Neuronal stem cell (in vitro differentiated cells): ENCODE results near the gene SAV1. TPM values are rescaled to one million over a fixed set of nuclear protein-coding genes. Genes with fewer than 3 reads are reported as not detected.

Experiments used
- DNase-seq: peaks from one replicate; pipeline ENCODE4 v3.0.0-alpha.2; 2013; ENCODE audit warnings: low spot score
- H2AFZ ChIP-seq: one replicate; pipeline ENCODE4 v1.6.1; 2013; ENCODE audit warnings: mild to moderate bottlenecking, low read length, inconsistent platforms
- H2AK5ac ChIP-seq: 2 replicates; pipeline ENCODE4 v1.6.1; 2013; ENCODE audit warnings: low read depth, mild to moderate bottlenecking, inconsistent platforms, low read length, moderate library complexity, mixed read lengths
- H2BK120ac ChIP-seq: 2 replicates; pipeline ENCODE4 v1.6.1; 2013; ENCODE audit warnings: low read depth, mild to moderate bottlenecking, inconsistent platforms, low read length, moderate library complexity, mixed read lengths
- H2BK12ac ChIP-seq: one replicate; pipeline ENCODE4 v1.6.1; 2013; ENCODE audit warnings: low read length, inconsistent platforms
- H2BK15ac ChIP-seq: 2 replicates; pipeline ENCODE4 v1.6.1; 2013; ENCODE audit warnings: mild to moderate bottlenecking, low read length, inconsistent platforms, mixed read lengths
- H2BK5ac ChIP-seq: one replicate; pipeline ENCODE4 v1.6.1; 2013; ENCODE audit warnings: inconsistent platforms, mild to moderate bottlenecking, low read length, moderate library complexity
- H3K14ac ChIP-seq: one replicate; pipeline ENCODE4 v1.6.1; 2013; ENCODE audit warnings: low read length, inconsistent platforms
- H3K18ac ChIP-seq: 2 replicates; pipeline ENCODE4 v1.6.1; 2013; ENCODE audit warnings: low read length, inconsistent platforms
- H3K23ac ChIP-seq: 2 replicates; pipeline ENCODE4 v1.6.1; 2013; ENCODE audit warnings: low read depth, mild to moderate bottlenecking, mixed read lengths, low read length, inconsistent platforms; ENCODE audit not compliant: poor library complexity
- H3K27ac ChIP-seq: replicated peaks from 3 replicates; pipeline ENCODE4 v1.5.1; 2013; ENCODE audit warnings: low read length, inconsistent platforms
- H3K27me3 ChIP-seq, 3 experiments: 2 replicates each; pipeline ENCODE4 v1.6.1; 2013; ENCODE audit warnings: low read length in 3 of 3, mild to moderate bottlenecking in 2 of 3, inconsistent platforms in 1 of 3, low read depth in 1 of 3, mixed read lengths in 1 of 3, moderate library complexity in 1 of 3; ENCODE audit not compliant: control insufficient read depth in 3 of 3, insufficient read depth in 3 of 3
- H3K36me3 ChIP-seq, 2 donors: replicated peaks in 1 of 2; 2 replicates each; pipeline ENCODE4 v1.6.1; 2013; ENCODE audit warnings: low read length in 2 of 2; ENCODE audit not compliant: control insufficient read depth in 2 of 2, insufficient read depth in 2 of 2
- H3K4ac ChIP-seq: 2 replicates; pipeline ENCODE4 v1.6.1; 2013; ENCODE audit warnings: inconsistent platforms, mild to moderate bottlenecking, low read length, moderate library complexity
- H3K4me1 ChIP-seq, 2 donors: 1 replicate in 1 of 2; 2 replicates in 1 of 2; pipeline ENCODE4 v1.6.1; 2013; ENCODE audit warnings: low read length in 2 of 2, low read depth in 1 of 2; ENCODE audit not compliant: control insufficient read depth in 2 of 2, insufficient read depth in 1 of 2
- H3K4me2 ChIP-seq: one replicate; pipeline ENCODE4 v1.6.1; 2013; ENCODE audit warnings: mild to moderate bottlenecking, low read length, inconsistent platforms; ENCODE audit not compliant: insufficient read depth, poor library complexity, severe bottlenecking
- H3K4me3 ChIP-seq, 2 donors: 2 replicates each; pipeline ENCODE4 v1.5.1; 2013; ENCODE audit warnings: low read length in 2 of 2, mild to moderate bottlenecking in 2 of 2, inconsistent platforms in 1 of 2, moderate library complexity in 1 of 2
- H3K79me1 ChIP-seq: one replicate; pipeline ENCODE4 v1.6.1; 2013; ENCODE audit warnings: low read depth, mild to moderate bottlenecking, inconsistent platforms, low read length, moderate library complexity
- H3K9ac ChIP-seq: one replicate; pipeline ENCODE4 v1.6.1; 2013; ENCODE audit warnings: mild to moderate bottlenecking, low read depth, low read length, inconsistent platforms; ENCODE audit not compliant: poor library complexity
- H3K9me3 ChIP-seq, 2 donors: replicated peaks in 1 of 2; 2 replicates each; pipeline versions ENCODE3 to v1.6.1; 2013; ENCODE audit warnings: low read length in 2 of 2, mild to moderate bottlenecking in 2 of 2, inconsistent platforms in 1 of 2, low read depth in 1 of 2, mixed read lengths in 1 of 2, moderate library complexity in 1 of 2; ENCODE audit not compliant: control insufficient read depth in 2 of 2, insufficient read depth in 1 of 2
- H4K8ac ChIP-seq: one replicate; pipeline ENCODE4 v1.6.1; 2013; ENCODE audit warnings: low read depth, mild to moderate bottlenecking, inconsistent platforms, low read length, moderate library complexity
- H4K91ac ChIP-seq: one replicate; pipeline ENCODE4 v1.6.1; 2013; ENCODE audit warnings: low read length, low read depth, mild to moderate bottlenecking, inconsistent platforms; ENCODE audit not compliant: poor library complexity
- WGBS, 2 donors: extraction: QIAGEN DNeasy Blood & Tissue Kit; methylation state at CpG; one replicate each; pipeline ENCODE4 v1.1.7; 2013; ENCODE audit warnings: missing lambda C conversion rate in 2 of 2, mixed read lengths in 1 of 2; ENCODE audit not compliant: insufficient read length in 2 of 2, insufficient replicate concordance in 1 of 2; ENCODE audit errors: extremely low coverage in 2 of 2; 5-methylcytosine and 5-hydroxymethylcytosine counted together
- small RNA-seq: library from polyadenylated mRNA; stranded (forward); fragments of <200 nt; extraction: miRNeasy Mini kit (QIAGEN cat#:217004); gene quantifications from one replicate; pipeline ENCODE3, GENCODE V24; 2013; ENCODE audit not compliant: insufficient read depth

The SAV1 gene

DNA sequence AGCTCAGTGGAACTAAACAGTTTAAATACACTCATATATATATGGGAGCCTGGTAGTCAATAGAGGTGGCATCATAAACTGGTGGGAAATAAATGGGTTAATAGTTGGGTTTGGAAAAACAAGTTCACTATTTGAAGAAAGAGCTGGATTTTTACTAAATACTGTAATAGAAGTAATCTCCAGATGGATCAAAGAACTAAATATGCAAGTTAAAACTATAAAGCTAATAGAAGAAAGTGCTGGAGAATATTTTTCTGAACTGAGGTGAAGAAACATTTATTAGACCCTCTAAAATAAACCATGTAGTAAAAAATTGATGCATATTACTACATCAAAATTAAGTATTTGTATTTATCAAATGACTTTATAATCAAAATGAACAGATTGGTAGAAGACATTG lies 69.3 kb downstream of the SAV1 start:
- no peak overlapping the region for H2BK120ac ChIP-seq
- H2AFZ ChIP-seq = no peak overlapping the region
- H3K9me3 ChIP-seq = no peaks in the 10 kb centered on the region
- H3K27ac ChIP-seq = no peak overlapping the region
- H3K4me1 ChIP-seq = peaks cover 3 to 4% of the 10 kb centered on the region in 2 donors
- no peak overlapping the region for H3K4ac ChIP-seq
- H3K18ac ChIP-seq = no peak overlapping the region
- no peak overlapping the region for H2BK12ac ChIP-seq
- no peak overlapping the region for H2BK15ac ChIP-seq
- H4K8ac ChIP-seq = no peak overlapping the region
- no peak overlapping the region for H4K91ac ChIP-seq
- no peaks in the 10 kb centered on the region for H3K79me1 ChIP-seq
- peaks cover 0 to 20% of the 10 kb centered on the region in 2 donors for H3K36me3 ChIP-seq
- no peak for DNase-seq
- no peak overlapping the region for H2BK5ac ChIP-seq
- no peak overlapping the region for H2AK5ac ChIP-seq
- no peaks in the 10 kb centered on the region for H3K27me3 ChIP-seq
- no peak overlapping the region for H3K14ac ChIP-seq
- H3K4me2 ChIP-seq = no peak overlapping the region
- H3K9ac ChIP-seq = no peak overlapping the region
- no peak overlapping the region for H3K23ac ChIP-seq
- no peak overlapping the region for H3K4me3 ChIP-seq

DNA sequence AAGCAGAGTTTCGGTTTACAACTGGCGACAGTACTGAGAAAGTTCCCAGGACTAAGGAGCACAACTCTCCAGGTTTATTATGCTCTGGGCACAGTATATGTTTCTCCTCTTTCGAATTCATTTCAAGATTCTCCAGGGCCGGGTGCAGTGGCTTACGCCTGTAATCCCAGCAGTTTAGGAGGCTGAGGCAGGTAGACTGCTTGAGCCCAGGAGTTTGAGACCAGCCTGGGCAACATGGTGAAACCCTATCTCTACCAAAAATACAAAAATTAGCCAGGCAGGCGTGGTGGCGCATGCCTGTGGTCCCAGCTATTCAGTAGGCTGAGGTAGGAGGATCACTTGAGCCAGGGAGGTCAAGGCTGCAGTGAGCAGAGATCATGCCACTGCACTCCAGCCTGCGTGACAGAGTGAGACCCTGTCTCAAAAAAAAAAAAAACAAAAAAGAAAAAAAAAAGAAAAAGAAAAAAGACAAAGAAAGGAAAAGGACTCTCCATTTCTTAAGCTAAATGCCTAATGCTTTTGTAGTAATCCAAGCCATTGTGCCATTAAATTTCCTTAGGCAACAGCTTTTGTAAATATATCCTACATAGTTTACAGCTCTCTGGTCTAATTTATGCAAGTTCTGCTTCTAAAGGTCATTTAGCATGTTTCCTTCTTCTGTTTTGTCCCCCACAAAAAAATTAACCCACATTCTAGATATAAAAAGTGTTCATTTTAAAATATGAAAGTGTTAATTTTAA lies 73.4 kb downstream of the SAV1 start:
- H3K27ac ChIP-seq = no peak overlapping the region
- no CpG with 5 or more reads among the region's 8 CpGs for WGBS, 2 donors
- no peaks in the 10 kb centered on the region for H3K79me1 ChIP-seq

DNA sequence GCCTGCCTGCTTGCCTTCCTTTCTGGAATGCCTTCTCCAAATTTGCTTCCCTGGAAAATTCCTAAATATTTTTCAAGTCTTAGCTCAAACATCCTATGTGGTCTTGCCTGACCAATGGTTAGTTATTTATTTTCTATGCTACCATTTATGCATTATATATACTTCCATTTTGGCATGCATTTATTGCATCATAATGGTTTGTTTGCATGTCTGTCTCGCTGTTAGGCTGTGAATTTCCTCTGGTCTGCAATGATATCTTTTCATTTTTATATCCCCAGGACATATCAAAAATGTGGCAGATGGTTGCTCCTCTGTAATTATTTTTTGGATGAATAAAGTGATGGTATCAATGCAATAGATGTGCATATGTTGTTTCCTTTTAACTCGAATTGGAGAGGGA lies 77.6 kb downstream of the SAV1 start:
- Histone ChIP-seq H3K27ac (no peak overlapping the region), H2BK120ac (no peak overlapping the region), H3K9ac (no peak overlapping the region), H2AK5ac (no peak overlapping the region), H3K36me3 (peaks cover 0 to 48% of the 10 kb centered on the region in 2 donors), H2BK12ac (no peak overlapping the region), H4K8ac (no peak overlapping the region), H3K4me3 (no peak overlapping the region), H3K9me3 (no peaks in the 10 kb centered on the region), H3K4ac (no peak overlapping the region), H3K23ac (no peak overlapping the region), H3K14ac (no peak overlapping the region), H3K18ac (no peak overlapping the region), H3K27me3 (no peaks in the 10 kb centered on the region), H2BK15ac (no peak overlapping the region), H3K4me2 (no peak overlapping the region), H2BK5ac (no peak overlapping the region), H3K79me1 (no peaks in the 10 kb centered on the region), H2AFZ (no peak overlapping the region), H4K91ac (no peak overlapping the region), H3K4me1 (peaks cover 3 to 4% of the 10 kb centered on the region in 2 donors)
- no CpG with 5 or more reads among the region's 2 CpGs for WGBS, 2 donors
- no peak for DNase-seq

More for the DNA sequence above, 73.4 kb downstream of the SAV1 start:
- no peak overlapping the region for H3K4ac ChIP-seq
- H3K23ac ChIP-seq = no peak overlapping the region
- no peak overlapping the region for H3K4me3 ChIP-seq
- peaks cover 0 to 42% of the 10 kb centered on the region in 2 donors for H3K36me3 ChIP-seq
- no peaks in the 10 kb centered on the region for H3K9me3 ChIP-seq
- H3K4me2 ChIP-seq = no peak overlapping the region
- no peak overlapping the region for H3K18ac ChIP-seq
- no peak overlapping the region for H2BK15ac ChIP-seq
- H2AK5ac ChIP-seq = no peak overlapping the region
- no peak for DNase-seq
- H2BK5ac ChIP-seq = no peak overlapping the region
- no peak overlapping the region for H2BK12ac ChIP-seq
- no peak overlapping the region for H2AFZ ChIP-seq
- no peak overlapping the region for H3K14ac ChIP-seq
- no peaks in the 10 kb centered on the region for H3K27me3 ChIP-seq
- no peak overlapping the region for H4K91ac ChIP-seq
- no peak overlapping the region for H3K9ac ChIP-seq
- H4K8ac ChIP-seq = no peak overlapping the region
- peaks cover 3 to 4% of the 10 kb centered on the region in 2 donors for H3K4me1 ChIP-seq
- no peak overlapping the region for H2BK120ac ChIP-seq

Small RNA genes within 50 kb of the gene (small RNA-seq; reads per million reads assigned to genes)
- not detected for gene RN7SL452P
